ENCODE results near the gene ZNF221. TPM values are rescaled to one million over a fixed set of nuclear protein-coding genes. Genes with fewer than 3 reads are reported as not detected.

ZNF221 gene
- total RNA-seq, 1 experiment from 2014 or later = 2.8 TPM

DNA sequence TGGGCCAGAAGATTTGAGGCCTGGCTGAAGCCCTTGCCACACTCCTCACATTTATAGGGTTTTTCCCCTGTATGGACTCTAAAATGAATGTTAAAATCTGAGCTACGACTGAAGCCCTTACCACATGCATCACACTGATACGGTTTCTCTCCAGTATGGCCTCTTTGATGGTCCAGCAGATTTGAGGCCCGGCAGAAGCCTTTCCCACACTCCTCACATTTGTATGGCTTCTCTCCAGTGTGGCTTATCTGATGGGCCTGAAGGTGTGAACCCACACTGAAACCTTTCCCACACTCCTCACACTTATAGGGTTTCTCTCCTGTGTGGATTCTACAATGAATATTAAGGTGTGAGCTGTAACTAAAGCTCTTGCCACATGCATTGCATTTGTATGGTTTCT lies 37.0 kb upstream of the ZNF221 start:
- H3K27me3 ChIP-seq (ENCODE audit: control insufficient read depth, insufficient read depth, low read length) = no peaks in the 10 kb centered on the region
- no peak for ATAC-seq
- ChIA-PET POLR2A (no interaction called here), CTCF (no interaction called here)
- H3K4me1 ChIP-seq (ENCODE audit: control insufficient read depth, insufficient read depth, low read length) = no peaks in the 10 kb centered on the region
- intact Hi-C loops (cut with micrococcal nuclease; ENCODE audit: unreplicated experiment) = no loop called here
- peaks cover 52% of the 10 kb centered on the region; the same call in 1 of the 2 replicates for H3K9me3 ChIP-seq (ENCODE audit: control insufficient read depth, insufficient read depth, low read depth, low read length)
- H3K27ac ChIP-seq (ENCODE audit: low read length) = no peak overlapping the region
- H3K4me3 ChIP-seq (ENCODE audit: low read depth in 2 of 2, low read length in 2 of 2) = no peak overlapping the region
- BruUV-seq (replicated peaks) = no TSS peak
- TF ChIP-seq TCF7L2 (IDR thresholded peaks at IDR 0.05; ENCODE audit: low read depth, low read length) (no peak), POLR2AphosphoS5 (IDR thresholded peaks at IDR 0.05; ENCODE audit: low read depth, low read length) (no peak), SIN3A (IDR thresholded peaks at IDR 0.05; ENCODE audit: borderline replicate concordance, insufficient read depth, low read depth, low read length) (no peak)
- TF ChIP-seq, protein P1, sequence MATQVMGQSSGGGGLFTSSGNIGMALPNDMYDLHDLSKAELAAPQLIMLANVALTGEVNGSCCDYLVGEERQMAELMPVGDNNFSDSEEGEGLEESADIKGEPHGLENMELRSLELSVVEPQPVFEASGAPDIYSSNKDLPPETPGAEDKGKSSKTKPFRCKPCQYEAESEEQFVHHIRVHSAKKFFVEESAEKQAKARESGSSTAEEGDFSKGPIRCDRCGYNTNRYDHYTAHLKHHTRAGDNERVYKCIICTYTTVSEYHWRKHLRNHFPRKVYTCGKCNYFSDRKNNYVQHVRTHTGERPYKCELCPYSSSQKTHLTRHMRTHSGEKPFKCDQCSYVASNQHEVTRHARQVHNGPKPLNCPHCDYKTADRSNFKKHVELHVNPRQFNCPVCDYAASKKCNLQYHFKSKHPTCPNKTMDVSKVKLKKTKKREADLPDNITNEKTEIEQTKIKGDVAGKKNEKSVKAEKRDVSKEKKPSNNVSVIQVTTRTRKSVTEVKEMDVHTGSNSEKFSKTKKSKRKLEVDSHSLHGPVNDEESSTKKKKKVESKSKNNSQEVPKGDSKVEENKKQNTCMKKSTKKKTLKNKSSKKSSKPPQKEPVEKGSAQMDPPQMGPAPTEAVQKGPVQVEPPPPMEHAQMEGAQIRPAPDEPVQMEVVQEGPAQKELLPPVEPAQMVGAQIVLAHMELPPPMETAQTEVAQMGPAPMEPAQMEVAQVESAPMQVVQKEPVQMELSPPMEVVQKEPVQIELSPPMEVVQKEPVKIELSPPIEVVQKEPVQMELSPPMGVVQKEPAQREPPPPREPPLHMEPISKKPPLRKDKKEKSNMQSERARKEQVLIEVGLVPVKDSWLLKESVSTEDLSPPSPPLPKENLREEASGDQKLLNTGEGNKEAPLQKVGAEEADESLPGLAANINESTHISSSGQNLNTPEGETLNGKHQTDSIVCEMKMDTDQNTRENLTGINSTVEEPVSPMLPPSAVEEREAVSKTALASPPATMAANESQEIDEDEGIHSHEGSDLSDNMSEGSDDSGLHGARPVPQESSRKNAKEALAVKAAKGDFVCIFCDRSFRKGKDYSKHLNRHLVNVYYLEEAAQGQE (IDR thresholded peaks at IDR 0.05; ENCODE audit: insufficient read depth in 1 of 2, low read depth in 2 of 2, low read length in 1 of 2) = no peak
- TF ChIP-seq, protein P2, sequence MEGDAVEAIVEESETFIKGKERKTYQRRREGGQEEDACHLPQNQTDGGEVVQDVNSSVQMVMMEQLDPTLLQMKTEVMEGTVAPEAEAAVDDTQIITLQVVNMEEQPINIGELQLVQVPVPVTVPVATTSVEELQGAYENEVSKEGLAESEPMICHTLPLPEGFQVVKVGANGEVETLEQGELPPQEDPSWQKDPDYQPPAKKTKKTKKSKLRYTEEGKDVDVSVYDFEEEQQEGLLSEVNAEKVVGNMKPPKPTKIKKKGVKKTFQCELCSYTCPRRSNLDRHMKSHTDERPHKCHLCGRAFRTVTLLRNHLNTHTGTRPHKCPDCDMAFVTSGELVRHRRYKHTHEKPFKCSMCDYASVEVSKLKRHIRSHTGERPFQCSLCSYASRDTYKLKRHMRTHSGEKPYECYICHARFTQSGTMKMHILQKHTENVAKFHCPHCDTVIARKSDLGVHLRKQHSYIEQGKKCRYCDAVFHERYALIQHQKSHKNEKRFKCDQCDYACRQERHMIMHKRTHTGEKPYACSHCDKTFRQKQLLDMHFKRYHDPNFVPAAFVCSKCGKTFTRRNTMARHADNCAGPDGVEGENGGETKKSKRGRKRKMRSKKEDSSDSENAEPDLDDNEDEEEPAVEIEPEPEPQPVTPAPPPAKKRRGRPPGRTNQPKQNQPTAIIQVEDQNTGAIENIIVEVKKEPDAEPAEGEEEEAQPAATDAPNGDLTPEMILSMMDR (IDR thresholded peaks at IDR 0.05) = no peak
- no peak for DNase-seq (ENCODE audit: low read depth, low spot score)
- H3K36me3 ChIP-seq (ENCODE audit: control insufficient read depth, insufficient read depth, low read length) = peaks cover 12% of the 10 kb centered on the region
- in situ Hi-C loops (cut with HindIII; ENCODE audit: low pct_unique_long_range_greater_than_20kb, low sequenced_read_pairs) = no loop called here

DNA sequence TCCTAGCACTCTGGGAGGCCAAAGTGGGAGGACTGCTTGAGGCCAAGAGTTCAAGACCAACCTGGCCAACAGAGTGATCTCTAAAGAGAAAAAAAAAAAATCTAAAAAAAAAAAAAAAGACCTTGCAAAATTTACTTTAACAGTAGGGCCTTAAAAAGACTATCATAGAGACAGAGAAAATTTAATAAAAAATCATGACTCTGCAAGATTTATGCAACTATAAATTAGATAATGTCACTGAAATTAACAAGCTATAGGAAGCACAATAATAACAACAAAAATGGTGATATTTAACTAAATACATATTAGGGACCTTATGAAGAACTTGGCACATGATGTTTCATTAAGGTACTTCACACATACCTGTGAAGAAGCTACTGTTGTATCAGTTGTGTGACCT lies 27.2 kb upstream of the ZNF221 start:
- Histone ChIP-seq H3K9me3 (ENCODE audit: control insufficient read depth, insufficient read depth, low read depth, low read length) (peaks cover 13% of the 10 kb centered on the region; the same call in 1 of the 2 replicates), H3K27ac (ENCODE audit: low read length) (no peak overlapping the region), H3K4me1 (ENCODE audit: control insufficient read depth, insufficient read depth, low read length) (no peaks in the 10 kb centered on the region), H3K4me3 (ENCODE audit: low read depth in 2 of 2, low read length in 2 of 2) (no peak overlapping the region), H3K36me3 (ENCODE audit: control insufficient read depth, insufficient read depth, low read length) (peaks cover 24% of the 10 kb centered on the region), H3K27me3 (ENCODE audit: control insufficient read depth, insufficient read depth, low read length) (no peaks in the 10 kb centered on the region)
- CTCF ChIA-PET = interaction anchor here (0.5 kb wide), 1 partner anchor 35 kb away, joined by 3 read pairs; no protein-coding TSS in a partner anchor
- no TSS peak for BruUV-seq (replicated peaks)
- DNase-seq (ENCODE audit: low read depth, low spot score) (no peak), ATAC-seq (no peak)
- in situ Hi-C loops (cut with HindIII; ENCODE audit: low pct_unique_long_range_greater_than_20kb, low sequenced_read_pairs) (no loop called here), intact Hi-C loops (cut with micrococcal nuclease; ENCODE audit: unreplicated experiment) (no loop called here)
- POLR2A ChIA-PET = no interaction called here
- no peak for TF ChIP-seq SIN3A (IDR thresholded peaks at IDR 0.05; ENCODE audit: borderline replicate concordance, insufficient read depth, low read depth, low read length)

DNA sequence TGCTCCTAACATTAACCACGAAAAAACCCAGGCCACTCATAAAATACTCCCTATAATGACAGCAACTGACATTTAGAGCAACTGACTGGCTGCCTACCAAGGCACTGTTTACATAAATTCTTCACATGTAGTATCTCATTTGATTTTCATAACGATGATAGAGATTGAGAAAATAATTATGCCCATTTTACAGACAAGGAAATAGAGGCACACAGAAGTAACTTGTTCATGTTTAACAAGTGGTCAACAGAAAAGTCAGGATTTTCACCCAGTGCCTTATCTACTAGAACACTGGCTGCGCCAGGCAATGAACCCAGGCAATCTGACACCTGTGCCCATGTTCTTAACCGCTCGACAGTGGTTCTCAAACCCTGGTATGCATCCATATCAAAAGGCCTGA lies 22.2 kb upstream of the ZNF221 start:
- Histone ChIP-seq H3K9me3 (ENCODE audit: control insufficient read depth, insufficient read depth, low read depth, low read length) (no peaks in the 10 kb centered on the region), H3K27me3 (ENCODE audit: control insufficient read depth, insufficient read depth, low read length) (no peaks in the 10 kb centered on the region), H3K4me3 (ENCODE audit: low read depth in 2 of 2, low read length in 2 of 2) (no peak overlapping the region), H3K4me1 (ENCODE audit: control insufficient read depth, insufficient read depth, low read length) (no peaks in the 10 kb centered on the region), H3K36me3 (ENCODE audit: control insufficient read depth, insufficient read depth, low read length) (peaks cover 14% of the 10 kb centered on the region; the same call in 1 of the 2 replicates), H3K27ac (ENCODE audit: low read length) (no peak overlapping the region)
- in situ Hi-C loops (cut with HindIII; ENCODE audit: low pct_unique_long_range_greater_than_20kb, low sequenced_read_pairs) (no loop called here), intact Hi-C loops (cut with micrococcal nuclease; ENCODE audit: unreplicated experiment) (no loop called here)
- ATAC-seq (no peak), DNase-seq (ENCODE audit: low read depth, low spot score) (no peak)
- no TSS peak for BruUV-seq (replicated peaks)
- ChIA-PET CTCF (no interaction called here), POLR2A (no interaction called here)
- TF ChIP-seq, protein P2 (IDR thresholded peaks at IDR 0.05) = no peak
- TF ChIP-seq SIN3A (IDR thresholded peaks at IDR 0.05; ENCODE audit: borderline replicate concordance, insufficient read depth, low read depth, low read length) = no peak
- TF ChIP-seq, protein P1 (IDR thresholded peaks at IDR 0.05; ENCODE audit: insufficient read depth in 1 of 2, low read depth in 2 of 2, low read length in 1 of 2) = no peak
- TF ChIP-seq TCF7L2 (IDR thresholded peaks at IDR 0.05; ENCODE audit: low read depth, low read length) = no peak
- no peak for TF ChIP-seq POLR2AphosphoS5 (IDR thresholded peaks at IDR 0.05; ENCODE audit: low read depth, low read length)
